ENCODE results near the gene KRTAP10-3. TPM values are rescaled to one million over a fixed set of nuclear protein-coding genes. Genes with fewer than 3 reads are reported as not detected.

The KRTAP10-3 gene
- total and polyA plus RNA-seq, 2 donors (not counting 3 experiments of a cell fraction or from before 2014, with no cell fraction given) = not detected

GRCh38 chr21:44593598-44594405 is 35.2 kb upstream of the KRTAP10-3 start:
- dilution Hi-C loops (cut with MboI; ENCODE audit: extremely low pct_ligation_motif_present, low sequenced_read_pairs) = no loop called here
- Histone ChIP-seq H2AFZ (ENCODE audit: low read depth, low read length) (no peak overlapping the region), H3K9me3 (replicated peaks; ENCODE audit: control insufficient read depth, insufficient read depth, low read length) (no peaks in the 10 kb centered on the region), H3K79me2 (ENCODE audit: control insufficient read depth, insufficient read depth, low read length) (no peaks in the 10 kb centered on the region), H4K20me1 (replicated peaks; ENCODE audit: control insufficient read depth, extremely low read depth, insufficient read depth, low read length) (no peaks in the 10 kb centered on the region), H3K4me1 (ENCODE audit: control insufficient read depth, extremely low read depth, insufficient read depth, low read length) (no peaks in the 10 kb centered on the region), H3K9me1 (replicated peaks; ENCODE audit: control insufficient read depth, extremely low read depth, insufficient read depth, low read length) (no peaks in the 10 kb centered on the region), H3K4me2 (ENCODE audit: insufficient read depth, low read length) (no peak overlapping the region), H3K4me3 (replicated peaks in 1 of 3; ENCODE audit: insufficient read depth in 1 of 3, low read depth in 1 of 3, low read length in 3 of 3) (no peak overlapping the region), H3K27ac (ENCODE audit: insufficient read depth, low read depth, low read length) (no peak overlapping the region), H3K36me3 (ENCODE audit: control insufficient read depth in 2 of 2, extremely low read depth in 1 of 2, insufficient read depth in 2 of 2, low read length in 2 of 2) (no peaks in the 10 kb centered on the region), H3K9ac (replicated peaks; ENCODE audit: extremely low read depth, insufficient read depth, low read length) (no peak overlapping the region), H3K27me3 (ENCODE audit: control insufficient read depth in 2 of 2, insufficient read depth in 2 of 2, low read length in 2 of 2) (peaks cover 0 to 2% of the 10 kb centered on the region in 2 experiments)
- no TSS peak for BruUV-seq (replicated peaks)
- DNase-seq (ENCODE audit: low read depth, low spot score) (no peak), FAIRE-seq (no peak)
- TF ChIP-seq JUN (IDR thresholded peaks at IDR 0.05; ENCODE audit: borderline replicate concordance, insufficient read depth, insufficient read length, low read depth) = no peak
- no peak for TF ChIP-seq EZH2 (IDR thresholded peaks at IDR 0.05; ENCODE audit: borderline replicate concordance, low read depth, low read length, severe bottlenecking)
- TF ChIP-seq POLR2AphosphoS5 (IDR thresholded peaks at IDR 0.05; ENCODE audit: insufficient read depth, low read depth, low read length) = no peak
- no peak for TF ChIP-seq FOS (IDR thresholded peaks at IDR 0.05; ENCODE audit: borderline replicate concordance, insufficient read depth, low read length)
- TF ChIP-seq GATA2 (IDR thresholded peaks at IDR 0.05; ENCODE audit: insufficient read depth, insufficient read length, low read depth, low read length) = no peak
- no peak for TF ChIP-seq CTCF (IDR thresholded peaks at IDR 0.05; ENCODE audit: extremely low read depth in 1 of 2, insufficient read depth in 1 of 2, low read depth in 1 of 2, low read length in 2 of 2)
- no peak for TF ChIP-seq POLR2A (IDR thresholded peaks at IDR 0.05; ENCODE audit: low read depth, low read length)
- no peak for TF ChIP-seq MAX (IDR thresholded peaks at IDR 0.05; ENCODE audit: insufficient read depth, insufficient read length)
- no peak for TF ChIP-seq MYC (IDR thresholded peaks at IDR 0.05; ENCODE audit: low read depth, low read length)
- CTCF ChIA-PET = no interaction called here
- intact Hi-C loops (cut with micrococcal nuclease) = no loop called here
- POLR2A ChIA-PET = no interaction called here
